ENCODE data around the gene TNFRSF18. TPM values are rescaled to one million over a fixed set of nuclear protein-coding genes. Genes with fewer than 3 reads are reported as not detected.

TNFRSF18 gene
- total RNA-seq, 2 donors from 2014 or later, result 0.95 to 1.7 TPM

DNA sequence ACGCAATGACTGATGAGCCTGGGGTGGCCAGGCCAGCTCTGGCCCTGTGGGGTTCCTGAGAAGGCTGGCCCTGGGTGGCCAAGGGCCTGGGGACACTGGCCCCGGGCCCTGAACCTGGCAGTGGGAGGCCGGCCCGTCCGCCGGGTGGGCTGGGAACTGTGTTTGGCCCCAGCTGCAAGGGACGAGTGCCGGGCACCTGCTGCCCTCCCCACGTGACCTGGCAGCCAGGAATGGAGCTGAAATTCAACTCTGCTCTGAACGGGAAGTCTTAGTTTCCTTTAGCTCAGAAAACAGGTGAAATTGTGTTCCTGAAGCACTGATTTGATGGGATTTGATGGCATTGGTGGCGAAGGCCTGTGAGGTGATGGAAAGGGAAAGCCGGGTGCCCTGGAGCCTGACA, 40.9 kb downstream of the TNFRSF18 start:
- H3K4me3 Mint-ChIP-seq, result peak overlapping the region; percentile 60
- 86 to 94% methylated on average over 4 to 12 of the region's 12 CpGs for WGBS, 2 experiments (ENCODE audit: insufficient coverage in 1 of 2, insufficient read length in 1 of 2)
- Histone ChIP-seq H3K36me3 (ENCODE audit: control insufficient read depth, insufficient read depth, low read length) (no peaks in the 10 kb centered on the region), H3K9me3 (ENCODE audit: control insufficient read depth, low read length) (no peaks in the 10 kb centered on the region), H3K9ac (ENCODE audit: extremely low read depth, low read length, poor library complexity, severe bottlenecking) (no peak overlapping the region), H3K4me3 (ENCODE audit: low read length) (no peak overlapping the region), H3K27ac (ENCODE audit: low read depth, low read length) (no peak overlapping the region), H3K4me1 (ENCODE audit: control insufficient read depth, insufficient read depth, low read length) (no peaks in the 10 kb centered on the region), H3K27me3 (ENCODE audit: control insufficient read depth, insufficient read depth, low read length, poor library complexity, severe bottlenecking) (no peaks in the 10 kb centered on the region)
- TF ChIP-seq, protein P1, sequence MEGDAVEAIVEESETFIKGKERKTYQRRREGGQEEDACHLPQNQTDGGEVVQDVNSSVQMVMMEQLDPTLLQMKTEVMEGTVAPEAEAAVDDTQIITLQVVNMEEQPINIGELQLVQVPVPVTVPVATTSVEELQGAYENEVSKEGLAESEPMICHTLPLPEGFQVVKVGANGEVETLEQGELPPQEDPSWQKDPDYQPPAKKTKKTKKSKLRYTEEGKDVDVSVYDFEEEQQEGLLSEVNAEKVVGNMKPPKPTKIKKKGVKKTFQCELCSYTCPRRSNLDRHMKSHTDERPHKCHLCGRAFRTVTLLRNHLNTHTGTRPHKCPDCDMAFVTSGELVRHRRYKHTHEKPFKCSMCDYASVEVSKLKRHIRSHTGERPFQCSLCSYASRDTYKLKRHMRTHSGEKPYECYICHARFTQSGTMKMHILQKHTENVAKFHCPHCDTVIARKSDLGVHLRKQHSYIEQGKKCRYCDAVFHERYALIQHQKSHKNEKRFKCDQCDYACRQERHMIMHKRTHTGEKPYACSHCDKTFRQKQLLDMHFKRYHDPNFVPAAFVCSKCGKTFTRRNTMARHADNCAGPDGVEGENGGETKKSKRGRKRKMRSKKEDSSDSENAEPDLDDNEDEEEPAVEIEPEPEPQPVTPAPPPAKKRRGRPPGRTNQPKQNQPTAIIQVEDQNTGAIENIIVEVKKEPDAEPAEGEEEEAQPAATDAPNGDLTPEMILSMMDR (conservative IDR thresholded peaks at IDR 0.05), result no peak
- peaks cover 7% of the 10 kb centered on the region for H3K4me1 Mint-ChIP-seq
- no peaks in the 10 kb centered on the region for H3K36me3 Mint-ChIP-seq (ENCODE audit: low read depth)
- H3K27ac Mint-ChIP-seq, result no peak overlapping the region
- DNase-seq, result no peak
- H3K27me3 Mint-ChIP-seq (ENCODE audit: insufficient read depth), result peaks cover 7% of the 10 kb centered on the region
- no peaks in the 10 kb centered on the region for H3K9me3 Mint-ChIP-seq

DNA sequence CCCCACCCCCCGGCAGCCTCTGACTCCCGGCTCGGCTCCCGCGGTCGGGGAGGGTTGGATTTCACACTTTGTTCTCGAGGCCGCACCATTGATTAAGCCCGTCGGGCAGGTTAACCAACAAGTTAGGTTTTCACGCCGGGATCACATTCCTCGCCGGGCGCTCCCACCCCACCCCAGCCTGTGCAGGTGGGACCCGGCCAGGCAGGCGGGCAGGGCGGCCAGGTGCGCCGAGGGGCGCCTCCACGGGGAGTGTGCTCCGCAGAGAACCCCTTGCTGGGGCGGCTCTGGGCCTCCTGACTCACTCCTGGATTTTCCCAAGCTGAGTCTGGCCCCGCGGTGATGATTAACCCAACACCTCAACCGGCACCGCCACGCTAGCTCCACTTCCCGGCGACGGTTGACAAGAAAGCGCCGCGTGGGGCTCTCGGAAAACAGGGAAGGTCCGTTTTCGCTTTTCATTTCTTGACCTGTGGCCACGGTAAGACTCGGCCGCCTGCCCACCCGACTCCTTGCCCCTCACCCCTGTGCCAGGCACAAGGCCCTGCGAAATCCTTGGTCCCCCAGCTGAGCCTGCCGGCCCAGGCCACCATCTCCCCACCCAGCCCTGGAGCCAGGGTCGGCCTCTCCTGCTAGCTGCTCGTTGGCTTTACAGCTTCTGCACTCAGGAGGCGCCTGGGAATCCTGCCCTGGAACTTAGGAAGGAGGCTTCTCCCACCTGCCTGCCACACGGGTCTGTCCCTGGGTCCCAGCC, 41.5 kb downstream of the TNFRSF18 start:
- H3K27ac ChIP-seq (ENCODE audit: low read depth, low read length), result no peak overlapping the region
- peaks cover 7% of the 10 kb centered on the region for H3K27me3 Mint-ChIP-seq (ENCODE audit: insufficient read depth)
- no peak overlapping the region for H3K9ac ChIP-seq (ENCODE audit: extremely low read depth, low read length, poor library complexity, severe bottlenecking)
- H3K4me1 Mint-ChIP-seq, result peaks cover 7% of the 10 kb centered on the region
- no peaks in the 10 kb centered on the region for H3K9me3 ChIP-seq (ENCODE audit: control insufficient read depth, low read length)
- no peaks in the 10 kb centered on the region for H3K36me3 ChIP-seq (ENCODE audit: control insufficient read depth, insufficient read depth, low read length)
- no peaks in the 10 kb centered on the region for H3K4me1 ChIP-seq (ENCODE audit: control insufficient read depth, insufficient read depth, low read length)
- DNase-seq, result peak; percentile 87
- TF ChIP-seq, protein P1 (conservative IDR thresholded peaks at IDR 0.05), result no peak
- no peaks in the 10 kb centered on the region for H3K36me3 Mint-ChIP-seq (ENCODE audit: low read depth)
- peak overlapping the region; percentile 60 for H3K4me3 Mint-ChIP-seq
- 85 to 89% methylated on average over 26 to 48 of the region's 48 CpGs for WGBS, 2 experiments (ENCODE audit: insufficient coverage in 1 of 2, insufficient read length in 1 of 2)
- H3K4me3 ChIP-seq (ENCODE audit: low read length), result no peak overlapping the region
- H3K27me3 ChIP-seq (ENCODE audit: control insufficient read depth, insufficient read depth, low read length, poor library complexity, severe bottlenecking), result no peaks in the 10 kb centered on the region
- no peaks in the 10 kb centered on the region for H3K9me3 Mint-ChIP-seq
- no peak overlapping the region for H3K27ac Mint-ChIP-seq

DNA sequence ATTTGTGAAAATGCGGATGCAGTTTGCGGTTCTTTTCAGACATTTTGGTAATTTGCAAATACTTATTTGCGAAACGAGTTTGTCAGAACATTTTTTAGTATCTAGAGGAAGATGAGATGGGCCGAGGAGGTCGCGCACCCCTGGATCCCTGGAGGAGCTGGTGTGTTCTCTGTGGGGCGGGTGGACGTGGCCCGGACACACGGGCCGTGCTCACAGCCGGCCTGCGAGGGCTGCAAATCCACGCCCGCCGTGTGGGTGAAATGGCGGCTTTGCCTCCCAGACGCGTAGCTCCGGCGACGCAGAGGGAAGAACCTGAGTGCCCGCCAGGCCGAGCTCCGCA, 42.1 kb downstream of the TNFRSF18 start:
- H3K4me1 ChIP-seq (ENCODE audit: control insufficient read depth, insufficient read depth, low read length), result no peaks in the 10 kb centered on the region
- Mint-ChIP-seq H3K27ac (peak overlapping the region; percentile 75), H3K4me3 (peak overlapping the region; percentile 60), H3K36me3 (ENCODE audit: low read depth) (no peaks in the 10 kb centered on the region), H3K9me3 (no peaks in the 10 kb centered on the region), H3K27me3 (ENCODE audit: insufficient read depth) (peaks cover 7% of the 10 kb centered on the region), H3K4me1 (peaks cover 7% of the 10 kb centered on the region)
- 89 to 92% methylated on average over 25 to 26 of the region's 26 CpGs for WGBS, 2 experiments (ENCODE audit: insufficient coverage in 1 of 2, insufficient read length in 1 of 2)
- H3K4me3 ChIP-seq (ENCODE audit: low read length), result no peak overlapping the region
- DNase-seq, result no peak
- H3K36me3 ChIP-seq (ENCODE audit: control insufficient read depth, insufficient read depth, low read length), result no peaks in the 10 kb centered on the region
- no peaks in the 10 kb centered on the region for H3K9me3 ChIP-seq (ENCODE audit: control insufficient read depth, low read length)
- no peaks in the 10 kb centered on the region for H3K27me3 ChIP-seq (ENCODE audit: control insufficient read depth, insufficient read depth, low read length, poor library complexity, severe bottlenecking)
- no peak overlapping the region for H3K27ac ChIP-seq (ENCODE audit: low read depth, low read length)
- no peak overlapping the region for H3K9ac ChIP-seq (ENCODE audit: extremely low read depth, low read length, poor library complexity, severe bottlenecking)
- TF ChIP-seq, protein P1 (conservative IDR thresholded peaks at IDR 0.05), result no peak
